ENCODE measurements around the gene GAB1. TPM values are rescaled to one million over a fixed set of nuclear protein-coding genes. Genes with fewer than 3 reads are reported as not detected.

GAB1 gene
- total and polyA plus RNA-seq, 11 donors: 15.3 to 130 (median 80.4) TPM

DNA sequence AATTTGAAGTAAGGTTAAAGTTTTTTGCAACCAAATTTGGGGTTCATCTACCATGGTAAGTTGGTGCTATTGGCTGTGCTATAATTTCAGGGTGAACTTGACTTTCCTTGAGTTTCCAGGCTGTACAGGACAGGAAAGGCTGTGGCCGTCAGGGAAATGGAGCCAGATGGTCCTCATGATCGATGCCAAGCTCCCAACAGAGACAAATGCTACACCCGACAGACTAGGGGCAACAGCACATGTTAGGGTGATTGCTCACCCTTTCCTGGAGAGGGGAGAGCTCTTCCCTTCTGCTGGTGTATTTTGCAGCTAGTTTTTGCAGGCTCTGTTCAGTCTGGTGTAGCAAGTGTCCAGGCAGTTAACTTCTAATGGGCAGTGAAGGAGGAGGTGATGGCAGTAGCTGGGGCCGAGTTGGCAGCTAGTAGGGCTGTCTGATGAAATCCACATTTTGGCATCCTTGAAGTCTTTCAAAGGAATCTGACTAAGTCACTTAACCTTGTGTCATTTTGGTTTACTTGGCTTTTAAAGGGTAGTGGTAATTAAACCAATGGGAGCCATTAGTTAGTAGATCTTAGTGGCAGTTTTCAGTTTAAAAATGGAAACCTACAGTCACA, 47.8 kb downstream of the GAB1 start:
- ATAC-seq (peak in 2 of 4 donors; percentile 50 to 63), DNase-seq (no peak)
- TF ChIP-seq CTCF (IDR thresholded peaks at IDR 0.05): no peak
- no peak for TF ChIP-seq POLR2A (IDR thresholded peaks at IDR 0.05)
- H3K27ac ChIP-seq: peak overlapping the region in 11 of 12 donors; percentile 0 to 87 (median 48)
- H3K4me1 ChIP-seq: peaks cover 3 to 97% (median 73%) of the 10 kb centered on the region in 12 donors
- intact Hi-C loops (cut with DNase I): loop anchor here in 2 of 10 donors (5.0 kb wide), 2 partner anchors 37 to 47 kb away; partner anchors contain the start of gene GAB1 (in 1 of the 2)
- H3K9me3 ChIP-seq: no peaks in the 10 kb centered on the region
- H3K36me3 ChIP-seq: no peaks in the 10 kb centered on the region
- no peak overlapping the region for H3K4me3 ChIP-seq
- WGBS, 4 donors: 35 to 52% (median 36%) methylated on average over 4 of the region's 4 CpGs
- no peaks in the 10 kb centered on the region for H3K27me3 ChIP-seq

GRCh38 chr4:143386812-143387211, 50.1 kb downstream of the GAB1 start:
- intact Hi-C loops (cut with DNase I): loop anchor here in 2 of 10 donors (5.0 kb wide), 2 partner anchors 35 to 50 kb away; partner anchors contain the start of gene GAB1 (in 1 of the 2)
- TF ChIP-seq CTCF (IDR thresholded peaks at IDR 0.05) (no peak), POLR2A (IDR thresholded peaks at IDR 0.05) (no peak)
- Histone ChIP-seq H3K36me3 (no peaks in the 10 kb centered on the region), H3K4me3 (no peak overlapping the region), H3K27me3 (no peaks in the 10 kb centered on the region), H3K4me1 (peaks cover 3 to 97% (median 78%) of the 10 kb centered on the region in 12 donors), H3K27ac (peak overlapping the region in 1 of 12 donors; percentile 33), H3K9me3 (no peaks in the 10 kb centered on the region)
- DNase-seq: no peak
- WGBS, 4 donors: 91 to 100% (median 95%) methylated on average over 1 of the region's 1 CpG
- ATAC-seq: no peak

- Histone ChIP-seq H3K4me1 (peaks cover 0 to 98% (median 79%) of the 10 kb centered on the region in 12 donors), H3K27me3 (no peaks in the 10 kb centered on the region), H3K27ac (peak overlapping the region in 9 of 12 donors; percentile 3 to 70 (median 53)), H3K9me3 (no peaks in the 10 kb centered on the region), H3K36me3 (no peaks in the 10 kb centered on the region), H3K4me3 (no peak overlapping the region)
- ATAC-seq (peak in 3 of 4 donors; percentile 8 to 45 (median 43)), DNase-seq (no peak)
- WGBS, 4 donors: 23 to 68% (median 46%) methylated on average over 1 of the region's 1 CpG
- TF ChIP-seq POLR2A (IDR thresholded peaks at IDR 0.05) (no peak), CTCF (IDR thresholded peaks at IDR 0.05) (no peak)
- intact Hi-C loops (cut with DNase I): loop anchor here in 4 of 10 donors (5.0 to 10.0 kb wide), 4 partner anchors 37 to 105 kb away; partner anchors contain the start of gene GAB1 (in 2 of the 4)
Measured at GRCh38 chr4:143389579-143390195, 53.0 kb downstream of the GAB1 start.

DNA sequence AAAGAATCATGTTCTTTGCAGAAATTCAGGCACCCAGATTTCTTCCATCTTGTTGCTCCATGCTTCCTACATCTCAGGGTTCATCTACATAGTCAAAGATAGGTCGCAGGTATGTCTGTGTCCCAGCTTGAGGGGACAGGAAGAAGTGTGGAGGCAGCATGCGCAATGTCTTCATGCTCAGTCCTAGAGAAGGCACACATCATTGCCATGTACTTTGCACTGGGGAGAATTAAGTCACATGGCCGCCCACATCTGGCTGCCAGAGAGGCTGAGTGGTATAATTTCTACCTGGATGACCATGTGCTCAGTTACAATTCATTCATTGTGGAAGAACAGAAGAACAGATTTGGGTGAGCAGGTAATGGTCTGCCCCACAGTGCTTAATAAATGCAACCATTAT, 54.1 kb downstream of the GAB1 start:
- DNase-seq (no peak), ATAC-seq (peak; percentile 40 to 52 (median 46))
- intact Hi-C loops (cut with DNase I): loop anchor here in 3 of 10 donors (5.0 to 10.0 kb wide), 3 partner anchors 46 to 106 kb away; partner anchors contain the start of gene GAB1 (in 1 of the 3)
- Histone ChIP-seq H3K4me1 (peaks cover 0 to 98% (median 78%) of the 10 kb centered on the region in 12 donors), H3K4me3 (no peak overlapping the region), H3K36me3 (no peaks in the 10 kb centered on the region), H3K27me3 (no peaks in the 10 kb centered on the region), H3K27ac (peak overlapping the region in 8 of 12 donors; percentile 8 to 70 (median 66)), H3K9me3 (no peaks in the 10 kb centered on the region)
- TF ChIP-seq POLR2A (IDR thresholded peaks at IDR 0.05) (no peak), CTCF (IDR thresholded peaks at IDR 0.05) (no peak)
- 65 to 80% (median 69%) methylated on average over 3 of the region's 3 CpGs for WGBS, 4 donors

Measured in heart left ventricle (tissue), 16 donors.